SHP77 treated with DMSO at 0.1 percent for 48 hours (cell line): ENCODE results near the gene PGM2L1.
"Not testable (repeated sequence)": the region's sequence is repeated elsewhere in the genome, so short reads cannot be mapped to it uniquely, and the experiment has no call there.

Experiments
- DNase-seq: peaks from one replicate; lab custom pipeline; 2025; lab: John Stamatoyannopoulos, UW

PGM2L1 gene

GRCh38 chr11:74398244-74399159 is at the start of gene PGM2L1:
Gene PGM2L1, minus strand, starts transcription at chr11:74398433. Its CDS starts 272 bp downstream, at chr11:74398161.
- DNase-seq, result peak; percentile 99

- no peak for DNase-seq
Observed at GRCh38 chr11:74447720-74448119, 49.5 kb upstream of the PGM2L1 start.

- no peak for DNase-seq
Observed at GRCh38 chr11:74446532-74446938, 48.3 kb upstream of the PGM2L1 start.

- DNase-seq, result no peak
Observed at GRCh38 chr11:74444173-74444826, 46.1 kb upstream of the PGM2L1 start.

GRCh38 chr11:74443071-74443864 is 45.0 kb upstream of the PGM2L1 start:
- peak; percentile 85 for DNase-seq

GRCh38 chr11:74442636-74443035 is 44.4 kb upstream of the PGM2L1 start:
- DNase-seq, result no peak

- no peak for DNase-seq
Observed at GRCh38 chr11:74438681-74439080, 40.4 kb upstream of the PGM2L1 start.

GRCh38 chr11:74437441-74438042 is 39.3 kb upstream of the PGM2L1 start:
- DNase-seq, result no peak

GRCh38 chr11:74434528-74434927 is 36.3 kb upstream of the PGM2L1 start:
- no peak for DNase-seq

GRCh38 chr11:74429205-74429604 is 31.0 kb upstream of the PGM2L1 start:
- DNase-seq, result no peak

- no peak for DNase-seq
Observed at GRCh38 chr11:74427384-74427886, 29.2 kb upstream of the PGM2L1 start.

GRCh38 chr11:74425100-74425499 is 26.9 kb upstream of the PGM2L1 start:
- no peak for DNase-seq

- DNase-seq, result peak; percentile 81
Observed at GRCh38 chr11:74418509-74418895, 20.3 kb upstream of the PGM2L1 start.

- no peak for DNase-seq
Observed at GRCh38 chr11:74417860-74418508, 19.8 kb upstream of the PGM2L1 start.

- no peak for DNase-seq
Observed at GRCh38 chr11:74417379-74417804, 19.2 kb upstream of the PGM2L1 start.

- not testable (repeated sequence) for DNase-seq
Observed at GRCh38 chr11:74416974-74417373, 18.7 kb upstream of the PGM2L1 start.

- DNase-seq, result no peak
Observed at GRCh38 chr11:74412733-74413359, 14.6 kb upstream of the PGM2L1 start.

- DNase-seq, result no peak
Observed at GRCh38 chr11:74412321-74412720, 14.1 kb upstream of the PGM2L1 start.

GRCh38 chr11:74409633-74410032 is 11.4 kb upstream of the PGM2L1 start:
- DNase-seq, result no peak

- no peak for DNase-seq
Observed at GRCh38 chr11:74403607-74404321, 5.5 kb upstream of the PGM2L1 start.
